Upper lobe of left lung (tissue), 6 donors: ENCODE results near the gene TOM1L2. TPM values are rescaled to one million over a fixed set of nuclear protein-coding genes. Genes with fewer than 3 reads are reported as not detected.

Experiments used
- ATAC-seq, 2 donors: fragments of 200-7000 bp; cut with Tn5 transposase; one replicate each; pipeline ENCODE4 v1.9.1; 2022; ENCODE audit warnings: mild to moderate bottlenecking in 2 of 2, moderate library complexity in 2 of 2; ENCODE audit not compliant: low FRiP score in 2 of 2
- DNase-seq, 2 donors: peaks; one replicate each; pipeline ENCODE4 v3.0.0-alpha.2; 2019 to 2020
- H3K27ac ChIP-seq, 4 donors: fragments of 200-600 bp; sonication (generic); one replicate each; pipeline ENCODE4 v1.5.1; 2016 to 2019
- H3K27me3 ChIP-seq, 4 donors: fragments of 200-600 bp; sonication (generic); one replicate each; pipeline ENCODE4 v1.5.1; 2017 to 2019
- H3K36me3 ChIP-seq, 4 donors: fragments of 200-600 bp; sonication (generic); one replicate each; pipeline ENCODE4 v1.5.1; 2016 to 2019
- H3K4me1 ChIP-seq, 4 donors: fragments of 200-600 bp; sonication (generic); one replicate each; pipeline ENCODE4 v1.5.1; 2018 to 2019
- H3K4me3 ChIP-seq, 4 donors: fragments of 200-600 bp; sonication (generic); one replicate each; pipeline ENCODE4 v1.5.1; 2017 to 2019; ENCODE audit warnings: mild to moderate bottlenecking in 2 of 4, moderate library complexity in 1 of 4
- H3K9me3 ChIP-seq, 4 donors: fragments of 200-600 bp; sonication (generic); one replicate each; pipeline ENCODE4 v1.5.1; 2018 to 2019
- CTCF ChIP-seq, 6 experiments: fragments of 450-650 bp in 4 of 6; fragments of 200-600 bp in 2 of 6; sonication (generic) in 2 of 6; IDR thresholded peaks; one replicate each; pipeline ENCODE4 v1.5.1; 2016 to 2019; ENCODE audit warnings: antibody characterized with exemption in 6 of 6
- EP300 ChIP-seq, 4 donors: sonication (generic); formaldehyde crosslinking; IDR thresholded peaks; one replicate each; pipeline ENCODE4 v1.5.1; 2017; ENCODE audit warnings: antibody characterized with exemption in 4 of 4, control low read depth in 2 of 4
- POLR2A ChIP-seq, 4 donors: fragments of 450-650 bp; IDR thresholded peaks; one replicate each; pipeline ENCODE4 v1.5.1; 2016 to 2017; ENCODE audit warnings: antibody characterized with exemption in 4 of 4, mild to moderate bottlenecking in 2 of 4
- POLR2AphosphoS5 ChIP-seq, 2 donors: sonication (generic); formaldehyde crosslinking; IDR thresholded peaks; one replicate each; pipeline ENCODE4 v1.5.1; 2017; ENCODE audit warnings: antibody characterized with exemption in 2 of 2
- WGBS, 2 donors: methylation state at CpG; one replicate each; pipeline ENCODE4 v1.1.5; 2017 to 2018; 5-methylcytosine and 5-hydroxymethylcytosine counted together
- total RNA-seq, 6 donors: library from RNA; depleted of rRNA in 4 of 6; stranded (reverse); fragments of >200 nt in 4 of 6; gene quantifications; one replicate each; pipeline versions ENCODE4 v1.1.0 to v1.2.1, GENCODE V29; 2016 to 2021
- donor health status: DM: no; HTN: no; CAD: no; lungs with moderate emphysema.
- donor health status: DM: no; HTN: yes; CAD: no; lungs with severe emphysema.

Gene TOM1L2
- total RNA-seq, 6 donors from 2014 or later = 54.2 to 134 (median 72.9) TPM

GRCh38 chr17:17859909-17860765 lies 112.1 kb downstream of the TOM1L2 start:
- peak in 1 of 2 donors; percentile 84 for DNase-seq
- Histone ChIP-seq H3K4me1 (peaks cover 7 to 23% (median 17%) of the 10 kb centered on the region in 4 donors), H3K27ac (peak overlapping the region; percentile 10 to 64 (median 57)), H3K4me3 (no peak overlapping the region), H3K27me3 (no peaks in the 10 kb centered on the region), H3K9me3 (no peaks in the 10 kb centered on the region), H3K36me3 (peaks cover 0 to 17% (median 0%) of the 10 kb centered on the region in 4 donors)
- 25 to 32% methylated on average over 4 to 9 of the region's 9 CpGs for WGBS, 2 donors
- peak; percentile 96 to 98 (median 98) for TF ChIP-seq CTCF (IDR thresholded peaks at IDR 0.05)
- peak in 1 of 2 donors; percentile 5 for TF ChIP-seq POLR2AphosphoS5 (IDR thresholded peaks at IDR 0.05)
- no peak for TF ChIP-seq EP300 (IDR thresholded peaks at IDR 0.05)
- no peak for TF ChIP-seq POLR2A (IDR thresholded peaks at IDR 0.05)
- peak; percentile 94 for ATAC-seq

DNA sequence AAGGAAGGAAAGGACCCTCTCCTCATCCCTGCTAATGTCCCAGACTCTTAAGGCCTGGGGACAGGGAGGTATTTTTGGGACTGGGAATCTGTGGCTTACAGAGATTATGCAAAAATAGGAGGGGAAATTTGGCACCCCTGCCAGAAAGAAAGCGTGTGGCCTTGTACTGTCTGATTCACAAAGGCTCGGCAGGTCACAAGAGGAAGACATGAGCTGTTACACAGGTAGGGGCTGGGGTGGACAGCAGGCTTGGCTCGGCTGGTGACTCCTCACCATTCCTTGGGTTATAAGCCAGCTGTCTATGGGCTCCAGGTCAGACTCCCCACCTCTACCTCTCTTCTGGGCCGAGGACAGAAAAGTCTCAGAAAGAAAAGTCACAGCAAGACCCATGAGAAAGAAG lies 114.7 kb downstream of the TOM1L2 start:
- H3K27me3 ChIP-seq = no peaks in the 10 kb centered on the region
- H3K36me3 ChIP-seq = peaks cover 0 to 12% (median 0%) of the 10 kb centered on the region in 4 donors
- no peak for ATAC-seq
- peaks cover 11 to 26% (median 17%) of the 10 kb centered on the region in 4 donors for H3K4me1 ChIP-seq
- TF ChIP-seq POLR2A (IDR thresholded peaks at IDR 0.05) = no peak
- TF ChIP-seq EP300 (IDR thresholded peaks at IDR 0.05) = no peak
- TF ChIP-seq POLR2AphosphoS5 (IDR thresholded peaks at IDR 0.05) = no peak
- TF ChIP-seq CTCF (IDR thresholded peaks at IDR 0.05) = no peak
- DNase-seq = no peak
- no peaks in the 10 kb centered on the region for H3K9me3 ChIP-seq
- H3K4me3 ChIP-seq = no peak overlapping the region
- H3K27ac ChIP-seq = no peak overlapping the region
- 85 to 95% methylated on average over 4 of the region's 4 CpGs for WGBS, 2 donors

- no peaks in the 10 kb centered on the region for H3K9me3 ChIP-seq
- ATAC-seq (no peak), DNase-seq (no peak)
- no peak overlapping the region for H3K27ac ChIP-seq
- peaks cover 0 to 4% (median 0%) of the 10 kb centered on the region in 4 donors for H3K36me3 ChIP-seq
- TF ChIP-seq CTCF (IDR thresholded peaks at IDR 0.05) = no peak
- TF ChIP-seq EP300 (IDR thresholded peaks at IDR 0.05) = no peak
- TF ChIP-seq POLR2AphosphoS5 (IDR thresholded peaks at IDR 0.05) = no peak
- no peak for TF ChIP-seq POLR2A (IDR thresholded peaks at IDR 0.05)
- H3K27me3 ChIP-seq = no peaks in the 10 kb centered on the region
- no peak overlapping the region for H3K4me3 ChIP-seq
- peaks cover 11 to 30% (median 21%) of the 10 kb centered on the region in 4 donors for H3K4me1 ChIP-seq
- WGBS, 2 donors = 96% methylated on average over 2 of the region's 2 CpGs; no CpG with 5 or more reads in 1 of the 2 donors
Measured at GRCh38 chr17:17856386-17856785, 115.8 kb downstream of the TOM1L2 start.

GRCh38 chr17:17855976-17856375 lies 116.2 kb downstream of the TOM1L2 start:
- Histone ChIP-seq H3K27ac (no peak overlapping the region), H3K4me1 (peaks cover 11 to 30% (median 23%) of the 10 kb centered on the region in 4 donors), H3K4me3 (no peak overlapping the region), H3K27me3 (no peaks in the 10 kb centered on the region), H3K9me3 (no peaks in the 10 kb centered on the region), H3K36me3 (peaks cover 0 to under 1% (median 0%) of the 10 kb centered on the region in 4 donors)
- no peak for TF ChIP-seq POLR2A (IDR thresholded peaks at IDR 0.05)
- TF ChIP-seq POLR2AphosphoS5 (IDR thresholded peaks at IDR 0.05) = no peak
- no peak for TF ChIP-seq EP300 (IDR thresholded peaks at IDR 0.05)
- TF ChIP-seq CTCF (IDR thresholded peaks at IDR 0.05) = no peak
- ATAC-seq = no peak
- 63 to 86% methylated on average over 2 to 3 of the region's 3 CpGs for WGBS, 2 donors
- DNase-seq = no peak
